HUDEP-2 (cell line): Measurements from ENCODE around the gene ZSCAN5A.
A peak's percentile ranks its signal among the peaks of the same experiment; 100 is the strongest.
"Not testable (repeated sequence)": the region's sequence is repeated elsewhere in the genome, so short reads cannot be mapped to it uniquely, and the experiment has no call there.

ENCODE experiments used
- DNase-seq, 76 experiments: peaks; one replicate each; lab custom pipeline; 2025; ENCODE audit not compliant: unreplicated experiment in 76 of 76; lab: John Stamatoyannopoulos, UW

The ZSCAN5A gene

DNA sequence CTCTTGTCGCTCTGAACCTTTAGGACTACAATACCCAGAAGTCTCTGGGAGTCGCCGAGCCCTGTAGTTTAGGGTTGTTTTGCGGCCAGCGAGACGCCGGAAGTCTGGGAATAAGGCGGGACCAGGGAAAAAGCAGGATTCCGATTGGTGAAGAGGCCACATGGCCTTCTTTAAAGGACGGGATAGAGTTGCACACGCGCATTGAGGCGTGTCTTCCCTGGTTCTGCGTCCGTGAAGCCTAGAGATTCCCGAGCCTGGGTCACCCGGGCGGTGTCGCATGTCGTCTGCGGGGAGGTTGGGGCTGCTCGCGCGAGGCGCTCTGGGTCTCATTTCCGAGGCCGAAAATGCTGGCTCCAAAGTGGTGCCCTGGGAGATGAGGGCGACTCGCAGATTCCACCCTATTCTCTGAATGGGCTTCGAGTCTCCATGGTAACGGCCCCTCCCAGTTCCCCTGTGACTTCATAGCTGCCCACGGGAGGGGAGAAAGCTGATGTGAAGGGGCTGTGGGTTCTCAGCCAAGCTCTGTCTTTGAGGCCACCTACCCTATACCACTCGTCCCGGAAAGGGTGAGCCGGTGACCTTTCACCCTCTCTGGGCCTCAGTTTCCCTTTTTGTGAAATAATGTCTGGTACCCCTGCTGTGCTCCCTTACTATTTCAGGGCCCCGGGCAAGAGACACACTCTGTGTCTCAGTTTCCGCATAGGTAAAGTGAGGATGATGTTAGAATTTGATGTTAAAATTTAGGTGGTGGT is 614 bp upstream of the ZSCAN5A start:
- DNase-seq, result peak in 75 of 76 experiments; percentile 76 to 99 (median 96)

DNA sequence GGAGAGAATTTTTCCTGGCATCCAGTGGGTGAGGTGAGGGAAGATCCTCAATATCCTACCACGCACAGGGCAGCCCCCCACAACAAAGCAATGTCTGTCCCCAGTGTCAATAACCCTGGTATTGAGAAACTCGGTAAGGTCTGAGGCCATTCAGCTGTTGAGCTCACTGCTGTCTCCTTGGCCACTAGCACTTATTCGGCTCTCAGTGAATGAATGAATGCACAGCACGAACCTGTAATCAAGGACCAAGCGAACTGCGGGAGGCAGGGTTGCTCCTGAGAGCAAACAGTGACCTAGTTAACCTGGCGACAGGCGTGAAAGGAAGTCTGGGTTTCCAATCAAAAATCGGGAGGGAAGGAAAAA is 640 bp downstream of the ZSCAN5A start:
- DNase-seq, result peak in 4 of 76 experiments; percentile 50 to 66 (median 56)

DNA sequence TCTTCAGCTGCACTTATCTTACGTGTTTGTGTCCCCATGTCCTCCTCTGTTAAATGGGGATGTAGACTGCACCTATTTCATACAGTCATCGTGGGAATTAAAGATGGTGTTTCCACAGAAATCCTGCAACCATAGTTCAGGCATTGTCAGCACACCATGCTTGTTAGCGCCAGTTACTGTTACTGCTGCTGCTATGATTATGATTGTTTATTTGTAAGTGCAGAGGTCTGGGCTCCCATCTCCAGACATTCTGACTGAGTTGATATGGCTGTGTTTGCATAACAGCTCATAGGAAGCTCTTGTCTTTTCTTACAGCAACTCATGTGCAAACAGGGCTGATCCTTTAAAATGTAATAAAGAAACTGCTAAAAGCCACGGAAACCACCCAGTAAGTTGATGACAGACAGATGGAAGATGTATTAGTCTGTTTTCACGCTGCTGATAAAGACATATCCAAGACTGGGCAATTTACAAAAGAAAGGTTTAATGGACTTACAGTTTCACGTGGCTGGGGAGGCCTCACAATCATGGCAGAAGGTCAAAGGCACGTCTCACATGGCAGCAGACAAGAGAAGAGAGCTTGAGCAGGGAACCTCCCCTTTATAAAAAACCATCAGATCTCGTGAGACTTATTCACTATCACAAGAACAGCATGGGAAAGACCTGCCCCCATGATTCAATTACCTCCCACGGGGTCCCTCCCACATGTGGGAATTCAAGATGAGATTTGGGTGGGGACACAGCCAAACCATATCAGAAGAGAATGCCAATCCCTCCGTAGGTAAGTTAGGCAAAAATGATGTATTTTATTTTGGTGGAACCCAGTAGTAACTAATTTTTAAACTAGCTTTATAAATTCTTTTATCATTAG is 1.6 kb downstream of the ZSCAN5A start:
- peak in 19 of 76 experiments; percentile 4 to 40 (median 21) for DNase-seq

- DNase-seq, result no peak
These were observed 2.3 kb downstream of the ZSCAN5A start for GRCh38 chr19:56312342-56312741.

- DNase-seq, result no peak
These were observed 4.2 kb downstream of the ZSCAN5A start for GRCh38 chr19:56310462-56310861.

DNA sequence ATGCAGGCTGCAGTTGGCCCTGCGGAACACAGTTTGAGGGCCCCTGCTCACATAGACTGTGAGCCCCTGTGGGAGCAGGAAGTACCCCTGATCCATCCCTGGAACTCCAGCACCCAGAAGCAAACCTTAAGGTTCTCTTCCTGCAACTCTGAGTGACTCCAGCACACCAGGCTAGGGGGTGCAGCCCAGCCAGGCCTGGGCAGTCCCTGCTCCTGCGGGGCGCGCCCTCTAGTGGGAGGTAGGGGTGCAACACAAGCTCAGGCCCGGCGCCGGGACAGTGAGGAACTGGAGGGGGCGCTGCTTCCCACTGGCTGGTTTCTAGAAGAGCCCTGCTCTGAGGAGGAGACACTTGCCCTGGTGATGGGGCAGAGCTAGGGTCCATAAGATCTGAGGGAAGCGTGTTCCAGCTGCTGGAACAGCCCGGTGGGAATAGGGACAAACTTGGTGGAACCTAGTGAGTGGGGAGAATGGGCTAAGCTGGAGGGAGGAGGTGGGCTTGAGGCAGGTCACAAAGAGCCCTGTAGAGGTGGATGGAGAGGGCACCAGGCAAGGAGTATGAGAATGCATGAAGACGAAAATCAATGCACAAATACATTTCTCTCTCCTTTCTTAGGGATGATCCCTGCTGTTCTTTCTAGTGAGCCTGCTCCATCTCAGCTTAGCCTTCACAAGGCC is 5.0 kb downstream of the ZSCAN5A start:
- DNase-seq, result peak in 70 of 76 experiments; percentile 19 to 94 (median 74)

DNA sequence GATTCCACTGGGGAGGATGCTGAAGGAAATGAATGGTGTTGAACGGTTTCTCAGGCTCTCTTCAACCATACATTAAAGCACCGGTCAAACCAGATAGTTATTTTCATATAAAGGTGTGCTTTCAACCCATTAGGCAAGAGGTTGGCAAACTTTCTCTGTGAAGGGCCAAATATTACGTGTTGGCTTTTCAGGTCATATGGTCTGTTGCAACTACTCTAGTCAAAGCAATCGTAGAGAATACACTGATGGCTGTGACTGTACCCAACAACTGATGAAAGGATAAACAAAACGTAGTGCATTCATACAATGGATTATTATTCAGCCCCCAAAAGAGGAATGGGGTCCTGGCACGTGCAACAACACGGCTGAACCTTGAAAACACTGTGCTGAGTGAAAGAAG is 5.8 kb downstream of the ZSCAN5A start:
- DNase-seq, result no peak

GRCh38 chr19:56307062-56307461 is 7.6 kb downstream of the ZSCAN5A start:
- DNase-seq, result not testable (repeated sequence)

DNA sequence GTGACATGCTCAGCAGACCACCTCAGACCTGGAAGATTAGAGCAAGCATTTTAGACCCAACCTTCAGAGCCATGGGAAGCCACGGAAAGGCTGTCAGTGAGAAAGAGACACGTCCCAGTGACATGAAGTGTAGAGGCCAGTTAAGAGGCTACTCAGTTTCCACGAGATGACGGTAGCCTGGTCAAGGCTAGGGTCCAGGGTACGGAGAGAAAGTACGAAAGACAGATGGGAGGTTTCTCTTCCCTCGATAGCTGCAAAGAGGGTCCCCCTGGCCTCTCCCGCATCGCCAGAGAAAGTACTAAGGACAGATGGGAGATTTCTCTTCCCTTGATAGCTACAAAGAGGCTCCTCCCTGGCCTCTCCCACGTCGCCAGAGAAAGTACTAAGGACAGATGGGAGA is 8.6 kb downstream of the ZSCAN5A start:
- no peak for DNase-seq

GRCh38 chr19:56304243-56304642 is 10.4 kb downstream of the ZSCAN5A start:
- no peak for DNase-seq

- DNase-seq, result no peak
These were observed 12.6 kb downstream of the ZSCAN5A start for GRCh38 chr19:56301886-56302620.

- DNase-seq, result peak in 3 of 76 experiments; percentile 12 to 23 (median 18)
These were observed 13.5 kb downstream of the ZSCAN5A start for GRCh38 chr19:56301155-56301554.

DNA sequence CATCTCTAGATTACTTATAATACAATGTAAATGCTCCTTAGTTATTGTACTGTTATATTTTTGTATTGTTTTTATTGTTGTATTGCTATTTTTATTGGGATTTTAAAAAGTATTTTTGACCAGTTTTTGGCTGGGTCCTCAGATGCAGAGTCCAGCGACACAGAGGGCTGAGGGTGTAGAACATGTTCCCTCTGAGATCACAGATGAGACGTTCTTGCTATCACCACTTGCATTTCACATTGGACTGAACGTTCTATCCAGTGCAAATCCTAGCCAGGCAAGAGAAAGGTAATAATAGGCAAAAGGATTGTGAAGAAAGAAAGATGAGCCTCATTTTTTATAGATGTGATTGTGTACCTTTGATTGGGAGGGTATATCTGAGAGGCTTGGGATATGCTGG is 15.0 kb downstream of the ZSCAN5A start:
- DNase-seq, result no peak

DNA sequence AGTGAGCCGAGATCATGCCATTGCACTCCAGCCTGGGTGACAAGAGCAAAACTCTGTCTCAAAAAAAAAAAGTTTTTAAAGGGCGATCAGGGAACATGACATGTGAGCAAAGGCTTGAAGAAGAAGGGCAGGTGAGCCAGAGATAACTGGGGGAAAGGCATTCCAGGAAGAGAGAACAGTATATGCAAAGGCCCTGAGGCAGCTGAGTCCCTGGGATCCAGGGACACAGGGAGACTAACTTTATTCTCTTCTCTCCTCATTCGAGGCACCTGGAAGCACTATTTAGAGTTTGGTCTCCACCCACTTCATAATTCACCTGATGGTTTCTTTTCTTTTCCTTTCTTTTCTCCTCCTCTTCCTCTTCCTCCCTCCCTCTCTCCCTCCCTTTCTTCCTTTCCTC is 17.6 kb downstream of the ZSCAN5A start:
- DNase-seq, result no peak

GRCh38 chr19:56295531-56296455 is 18.8 kb downstream of the ZSCAN5A start:
- no peak for DNase-seq

DNA sequence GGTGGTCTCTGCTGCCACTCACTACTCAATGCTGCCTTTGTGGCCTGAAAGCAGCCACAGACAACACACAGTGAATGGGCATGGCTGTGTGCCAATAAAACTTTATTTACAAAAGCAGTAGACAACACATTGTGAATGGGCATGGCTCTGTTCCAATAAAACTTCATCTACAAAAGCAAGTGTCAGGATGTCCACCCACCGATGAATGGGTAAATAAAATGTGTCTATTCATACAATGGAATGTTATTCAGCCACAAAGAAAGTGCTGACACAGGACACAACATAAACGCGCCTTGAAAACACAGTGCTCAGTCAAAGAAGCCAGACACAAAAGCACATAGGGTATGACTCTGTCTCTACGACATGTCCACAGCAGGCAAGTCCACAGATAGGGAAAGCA is 20.1 kb downstream of the ZSCAN5A start:
- DNase-seq, result no peak

DNA sequence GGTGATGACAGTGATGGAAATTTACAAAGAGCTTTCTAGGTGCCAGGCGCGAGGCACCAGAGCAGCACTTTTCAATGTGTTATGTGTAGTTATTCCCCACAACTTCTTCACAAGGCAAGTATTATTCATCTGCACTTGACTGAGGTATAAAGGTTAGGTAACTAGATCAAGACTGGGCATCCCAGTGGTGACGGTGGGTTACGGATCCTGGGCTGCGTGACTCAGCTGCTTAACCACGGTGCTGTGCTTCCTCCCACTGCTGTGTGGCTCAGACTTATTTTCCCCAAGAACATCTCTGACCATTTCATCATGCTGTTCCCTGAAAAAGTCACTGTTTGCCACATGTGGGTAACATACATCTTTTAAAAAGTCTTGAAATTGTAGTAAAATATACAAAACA is 22.8 kb downstream of the ZSCAN5A start:
- no peak for DNase-seq

DNA sequence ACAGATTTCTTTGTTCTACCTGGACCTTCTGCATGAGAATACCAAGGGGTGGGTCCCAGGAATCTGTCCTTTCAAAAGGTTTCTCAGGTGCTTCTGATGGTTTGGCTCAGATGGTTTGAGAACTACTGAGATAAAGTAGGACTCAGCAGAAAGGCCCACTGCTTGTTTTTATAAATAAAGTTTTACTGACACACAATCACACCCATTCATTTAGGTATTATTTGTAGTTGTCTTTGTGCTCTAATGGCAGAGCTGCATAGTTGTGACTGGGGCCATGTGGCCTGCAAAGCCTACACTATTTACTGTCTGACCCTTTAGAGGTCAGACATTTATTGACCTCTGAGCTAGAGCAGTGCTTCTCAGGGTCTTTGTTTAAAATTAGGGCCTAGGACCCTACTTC is 24.5 kb downstream of the ZSCAN5A start:
- DNase-seq, result no peak

- no peak for DNase-seq
These were observed 29.9 kb downstream of the ZSCAN5A start for GRCh38 chr19:56284746-56285145.

- DNase-seq, result no peak
These were observed 31.8 kb downstream of the ZSCAN5A start for GRCh38 chr19:56282809-56283208.
